Frontal cortex (tissue), 4 donors: ENCODE results near the gene MRPL1. TPM values are rescaled to one million over a fixed set of nuclear protein-coding genes. Genes with fewer than 3 reads are reported as not detected.
"Not testable (repeated sequence)": the region's sequence is repeated elsewhere in the genome, so short reads cannot be mapped to it uniquely, and the experiment has no call there.

ENCODE experiments used
- DNase-seq, 2 donors: peaks; one replicate each; pipeline ENCODE4 v3.0.0; 2012; ENCODE audit warnings: low spot score in 2 of 2
- FAIRE-seq: peaks from 2 replicates; lab custom pipeline; 2012; peaks lifted over from hg19 to GRCh38; lab: Jason Lieb, UNC
- total RNA-seq: library from RNA; depleted of rRNA; stranded (reverse); fragments of >200 nt; gene quantifications from one replicate; pipeline ENCODE4 v1.2.3, GENCODE V29; 2014
- donor health status: control.
- donor health status: control.
- donor health status: control.

MRPL1 gene
- total RNA-seq, 1 donor from 2014 or later: 39.9 TPM

GRCh38 chr4:77910676-77911075 lies 48.0 kb downstream of the MRPL1 start:
- no peak for FAIRE-seq
- no peak for DNase-seq

- DNase-seq (no peak), FAIRE-seq (no peak)
Observed at GRCh38 chr4:77911091-77911490, 48.5 kb downstream of the MRPL1 start.

- DNase-seq: no peak
- no peak for FAIRE-seq
Observed at GRCh38 chr4:77911842-77912450, 49.3 kb downstream of the MRPL1 start.

- FAIRE-seq: no peak
- DNase-seq: no peak
Observed at GRCh38 chr4:77913348-77913747, 50.7 kb downstream of the MRPL1 start.

- no peak for DNase-seq
- FAIRE-seq: no peak
Observed at GRCh38 chr4:77917075-77917474, 54.4 kb downstream of the MRPL1 start.

- FAIRE-seq: no peak
- DNase-seq: no peak
Observed at GRCh38 chr4:77917601-77918000, 55.0 kb downstream of the MRPL1 start.

- FAIRE-seq (no peak), DNase-seq (no peak)
Observed at GRCh38 chr4:77920371-77920770, 57.7 kb downstream of the MRPL1 start.

- FAIRE-seq: no peak
Observed at GRCh38 chr4:77921701-77922100, 59.1 kb downstream of the MRPL1 start.

GRCh38 chr4:77922158-77923094 lies 59.8 kb downstream of the MRPL1 start:
- FAIRE-seq (no peak), DNase-seq (no peak)

More at GRCh38 chr4:77921701-77922100, 59.1 kb downstream of the MRPL1 start:
- DNase-seq: no peak

- FAIRE-seq (peak; percentile 24), DNase-seq (no peak)
Observed at GRCh38 chr4:77927991-77928925, 65.6 kb downstream of the MRPL1 start.

- DNase-seq: no peak
- no peak for FAIRE-seq
Observed at GRCh38 chr4:77930154-77930639, 67.6 kb downstream of the MRPL1 start.

GRCh38 chr4:77930876-77931275 lies 68.2 kb downstream of the MRPL1 start:
- DNase-seq (no peak), FAIRE-seq (no peak)

GRCh38 chr4:77931452-77932135 lies 69.0 kb downstream of the MRPL1 start:
- FAIRE-seq (no peak), DNase-seq (no peak)

GRCh38 chr4:77938560-77938959 lies 75.9 kb downstream of the MRPL1 start:
- FAIRE-seq (no peak), DNase-seq (no peak)

GRCh38 chr4:77945929-77946328 lies 83.3 kb downstream of the MRPL1 start:
- not testable (repeated sequence) for DNase-seq, FAIRE-seq

- FAIRE-seq: no peak
Observed at GRCh38 chr4:77950203-77950602, 87.6 kb downstream of the MRPL1 start.

GRCh38 chr4:77952457-77952856 lies 89.8 kb downstream of the MRPL1 start:
- DNase-seq (no peak), FAIRE-seq (no peak)

More at GRCh38 chr4:77950203-77950602, 87.6 kb downstream of the MRPL1 start:
- DNase-seq: no peak

- FAIRE-seq (no peak), DNase-seq (no peak)
Observed at GRCh38 chr4:77954690-77955089, 92.1 kb downstream of the MRPL1 start.

- no peak for FAIRE-seq
Observed at GRCh38 chr4:77956917-77957316, 94.3 kb downstream of the MRPL1 start.

More at GRCh38 chr4:77956917-77957316, 94.3 kb downstream of the MRPL1 start:
- no peak for DNase-seq
